ENCODE results near the gene P2RY8. TPM values are rescaled to one million over a fixed set of nuclear protein-coding genes. Genes with fewer than 3 reads are reported as not detected.

P2RY8 gene, protein sequence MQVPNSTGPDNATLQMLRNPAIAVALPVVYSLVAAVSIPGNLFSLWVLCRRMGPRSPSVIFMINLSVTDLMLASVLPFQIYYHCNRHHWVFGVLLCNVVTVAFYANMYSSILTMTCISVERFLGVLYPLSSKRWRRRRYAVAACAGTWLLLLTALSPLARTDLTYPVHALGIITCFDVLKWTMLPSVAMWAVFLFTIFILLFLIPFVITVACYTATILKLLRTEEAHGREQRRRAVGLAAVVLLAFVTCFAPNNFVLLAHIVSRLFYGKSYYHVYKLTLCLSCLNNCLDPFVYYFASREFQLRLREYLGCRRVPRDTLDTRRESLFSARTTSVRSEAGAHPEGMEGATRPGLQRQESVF
- 1 to 10 TPM in 3 of 4 donors, under 1 TPM in 1; 0.98 to 7.1 (median 2.7) TPM for total RNA-seq

DNA sequence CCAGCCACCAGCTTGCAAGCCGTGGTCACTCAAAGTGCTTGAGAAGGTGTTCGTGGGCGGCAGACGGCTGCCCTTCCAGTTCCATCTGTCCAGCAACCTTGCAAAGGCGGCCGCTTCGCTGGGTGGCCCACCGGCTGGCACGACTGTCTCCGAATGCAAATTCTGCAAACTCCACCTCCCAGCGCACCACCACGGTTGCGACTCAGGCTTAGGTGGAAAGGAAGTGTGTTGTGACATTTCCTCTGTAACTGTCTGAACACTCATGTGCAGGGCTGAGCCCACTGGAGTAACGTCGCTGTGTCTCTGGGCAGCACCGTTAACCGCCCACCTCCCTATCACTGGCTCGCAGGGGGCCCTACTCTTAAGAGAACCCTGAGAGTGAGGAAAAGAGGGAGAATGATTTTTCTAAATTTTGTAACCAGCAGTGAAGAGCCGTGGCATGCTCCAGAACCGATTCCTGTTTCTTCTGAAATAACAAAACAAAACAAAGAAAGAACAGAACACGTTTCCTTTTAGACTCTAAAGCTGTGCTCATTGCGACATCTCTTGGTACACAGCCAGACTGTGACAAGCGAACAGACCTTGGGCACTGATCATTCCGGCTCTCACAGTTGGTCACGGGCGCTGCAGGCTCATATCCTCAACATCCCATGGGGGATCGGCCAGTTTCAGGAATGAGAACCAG lies at the start of gene P2RY8:
P2RY8 (minus strand) TSS at position 155 of the 685 bp plus-strand sequence. CDS start 70,627 bp downstream, outside the sequence.
- TF ChIP-seq, protein P1, sequence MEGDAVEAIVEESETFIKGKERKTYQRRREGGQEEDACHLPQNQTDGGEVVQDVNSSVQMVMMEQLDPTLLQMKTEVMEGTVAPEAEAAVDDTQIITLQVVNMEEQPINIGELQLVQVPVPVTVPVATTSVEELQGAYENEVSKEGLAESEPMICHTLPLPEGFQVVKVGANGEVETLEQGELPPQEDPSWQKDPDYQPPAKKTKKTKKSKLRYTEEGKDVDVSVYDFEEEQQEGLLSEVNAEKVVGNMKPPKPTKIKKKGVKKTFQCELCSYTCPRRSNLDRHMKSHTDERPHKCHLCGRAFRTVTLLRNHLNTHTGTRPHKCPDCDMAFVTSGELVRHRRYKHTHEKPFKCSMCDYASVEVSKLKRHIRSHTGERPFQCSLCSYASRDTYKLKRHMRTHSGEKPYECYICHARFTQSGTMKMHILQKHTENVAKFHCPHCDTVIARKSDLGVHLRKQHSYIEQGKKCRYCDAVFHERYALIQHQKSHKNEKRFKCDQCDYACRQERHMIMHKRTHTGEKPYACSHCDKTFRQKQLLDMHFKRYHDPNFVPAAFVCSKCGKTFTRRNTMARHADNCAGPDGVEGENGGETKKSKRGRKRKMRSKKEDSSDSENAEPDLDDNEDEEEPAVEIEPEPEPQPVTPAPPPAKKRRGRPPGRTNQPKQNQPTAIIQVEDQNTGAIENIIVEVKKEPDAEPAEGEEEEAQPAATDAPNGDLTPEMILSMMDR (IDR thresholded peaks at IDR 0.05; ENCODE audit: low read depth), result no peak

DNA sequence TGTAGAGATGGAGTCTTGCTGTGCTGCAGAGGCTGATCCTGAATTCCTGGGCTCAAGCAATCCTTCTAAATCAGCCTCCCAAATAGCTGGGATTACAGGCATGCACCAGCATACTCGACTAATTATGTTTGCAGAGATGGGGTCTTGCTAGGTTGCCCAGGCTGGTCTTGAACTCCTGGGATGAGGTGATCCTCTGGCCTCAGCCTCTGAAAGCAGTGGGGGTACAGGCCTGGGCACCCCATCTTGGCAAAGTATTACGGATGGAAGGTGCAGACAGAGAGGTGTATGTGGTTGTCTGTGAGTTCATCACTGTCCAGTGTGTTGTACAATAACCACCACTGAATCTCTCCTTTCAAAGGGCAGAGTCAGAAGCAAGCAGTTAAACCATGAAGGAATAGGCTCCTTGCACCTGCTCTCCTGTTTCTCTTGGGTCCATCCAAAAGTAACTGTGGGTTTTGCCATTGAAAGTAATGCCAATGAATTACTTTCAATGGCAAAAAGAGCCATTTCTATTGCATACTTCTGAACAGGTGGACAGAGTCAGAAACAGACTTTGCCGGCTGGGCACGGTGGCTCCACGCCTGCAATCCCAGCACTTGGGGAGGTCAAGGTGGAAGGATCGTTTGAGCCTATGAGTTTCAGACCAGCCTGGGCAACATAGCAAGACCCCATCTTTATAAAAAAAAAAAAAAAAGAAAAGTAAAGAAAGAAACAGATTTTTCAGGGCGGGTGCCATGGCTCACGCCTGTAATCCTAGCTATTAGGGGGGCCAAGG lies 47.4 kb upstream of the P2RY8 start:
- TF ChIP-seq, protein P1 (IDR thresholded peaks at IDR 0.05; ENCODE audit: low read depth), result no peak

DNA sequence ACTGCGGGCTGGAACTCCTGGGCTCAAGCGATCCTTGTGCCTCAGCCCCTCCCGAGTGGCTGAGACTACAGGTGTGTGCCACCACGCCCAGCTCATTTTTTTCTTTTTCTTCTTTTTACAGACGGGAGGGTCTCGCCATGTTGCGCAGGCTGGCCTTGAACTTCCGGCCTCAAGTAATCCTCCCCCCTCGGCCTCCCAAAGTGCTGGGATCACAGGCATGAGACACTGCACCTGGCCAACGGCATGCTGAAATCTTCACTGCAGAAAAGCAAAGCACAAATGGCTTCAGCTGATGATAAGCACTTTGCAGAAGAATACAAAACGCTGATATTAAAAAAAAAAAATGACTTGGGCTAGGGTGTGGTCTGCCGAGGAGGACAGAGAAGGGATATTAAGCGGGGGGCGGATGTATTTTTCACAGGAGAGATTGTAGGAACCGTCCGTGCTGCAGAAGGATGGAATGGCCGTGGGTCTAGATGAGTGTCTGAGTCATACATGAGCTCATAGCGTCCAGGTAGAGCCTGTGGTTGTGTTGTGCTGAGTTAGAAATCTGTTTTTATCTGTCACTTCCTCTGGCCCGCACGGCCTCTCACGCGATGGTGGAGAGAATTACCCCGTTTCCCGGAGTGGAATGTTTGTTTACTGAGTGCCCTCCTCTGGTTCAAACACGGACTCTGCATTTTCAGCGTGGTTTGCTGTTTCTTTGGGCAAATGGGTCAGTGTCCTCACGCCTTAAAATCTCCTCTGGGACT lies 45.9 kb upstream of the P2RY8 start:
- TF ChIP-seq, protein P1 (IDR thresholded peaks at IDR 0.05; ENCODE audit: low read depth), result no peak

DNA sequence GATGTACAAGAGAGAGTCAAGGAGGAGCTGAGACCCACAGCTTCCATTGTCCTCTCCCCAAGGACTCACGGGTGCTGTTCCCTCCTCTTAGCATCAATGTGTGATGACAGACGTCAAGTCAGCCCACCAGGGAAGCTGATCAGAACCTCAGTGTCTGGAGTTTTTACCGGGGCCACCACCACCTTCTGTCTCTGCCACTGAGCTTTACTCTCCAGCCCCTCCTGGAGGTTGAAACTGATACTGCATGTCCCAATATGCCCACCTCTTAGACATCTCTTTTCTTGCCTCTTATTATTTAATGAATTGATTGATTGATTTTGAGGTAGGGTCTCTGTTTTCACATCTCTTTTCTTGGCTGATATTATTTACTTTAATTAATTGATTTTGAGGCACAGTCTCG lies 44.1 kb upstream of the P2RY8 start:
- TF ChIP-seq, protein P1 (IDR thresholded peaks at IDR 0.05; ENCODE audit: low read depth), result no peak

DNA sequence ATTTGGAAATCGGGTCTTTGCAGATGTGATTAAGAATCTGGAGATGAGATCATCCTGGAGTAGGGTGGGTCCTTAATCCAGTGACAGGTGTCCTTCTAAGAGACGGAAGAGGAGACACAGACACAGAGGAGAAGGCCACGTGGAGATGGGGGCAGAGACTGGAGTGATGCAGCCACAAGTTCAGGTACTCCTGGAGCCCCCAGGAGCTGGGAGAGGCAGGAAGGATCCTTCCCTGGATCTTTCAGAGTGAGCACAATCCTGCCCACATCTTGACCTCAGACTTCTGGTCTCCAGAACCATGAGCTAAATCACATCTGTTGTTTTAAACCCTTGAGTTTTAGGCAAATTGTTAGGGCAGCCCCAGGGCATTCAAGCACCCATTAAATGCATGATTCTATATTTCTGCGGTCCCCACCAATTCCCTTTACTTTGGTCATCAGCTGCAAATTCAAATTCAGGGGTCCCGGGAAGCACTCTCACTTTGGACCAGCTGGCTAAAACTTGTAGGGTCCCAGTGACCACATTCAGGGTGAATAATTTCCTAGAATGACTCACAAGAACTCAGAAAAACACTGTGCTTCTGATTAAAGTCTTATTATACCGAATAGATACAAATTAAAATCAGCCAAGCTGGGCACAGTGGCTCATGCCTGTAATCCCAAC lies 41.7 kb upstream of the P2RY8 start:
- TF ChIP-seq, protein P1 (IDR thresholded peaks at IDR 0.05; ENCODE audit: low read depth), result no peak

DNA sequence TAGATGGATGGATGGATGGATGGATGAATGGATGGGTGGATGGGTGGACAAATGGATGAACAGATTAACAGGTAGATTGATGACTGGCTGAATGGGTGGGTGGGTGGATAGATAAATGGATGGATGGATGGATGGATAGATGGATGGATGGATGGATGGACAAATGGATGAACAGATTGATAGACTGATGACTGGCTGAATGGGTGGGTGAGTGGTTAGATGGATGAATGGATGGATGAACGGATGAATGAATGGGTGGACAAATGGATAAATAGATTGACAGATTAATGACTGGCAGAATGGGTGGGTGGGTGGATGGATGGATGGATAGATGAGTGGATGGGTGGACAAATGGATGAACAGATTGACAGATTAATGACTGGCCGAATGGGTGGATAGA lies 40.9 kb upstream of the P2RY8 start:
- TF ChIP-seq, protein P1 (IDR thresholded peaks at IDR 0.05; ENCODE audit: low read depth), result no peak

All from subcutaneous adipose tissue (tissue), 4 donors.